Endothelial cell (in vitro differentiated cells): ENCODE results near the gene CXorf58. TPM values are rescaled to one million over a fixed set of nuclear protein-coding genes. Genes with fewer than 3 reads are reported as not detected.

Source experiments
- DNase-seq: peaks from one replicate; pipeline ENCODE4 v3.0.0; 2021; ENCODE audit warnings: low spot score
- H3K27ac Mint-ChIP-seq: one replicate; pipeline ENCODE4 v1.8.0; 2021; ENCODE audit warnings: mixed read lengths, inconsistent platforms; ENCODE audit not compliant: unreplicated experiment
- H3K27me3 Mint-ChIP-seq: one replicate; pipeline ENCODE4 v1.8.0; 2021; ENCODE audit warnings: mild to moderate bottlenecking, moderate library complexity, mixed read lengths, inconsistent platforms; ENCODE audit not compliant: unreplicated experiment
- H3K36me3 Mint-ChIP-seq: one replicate; pipeline ENCODE4 v1.8.0; 2021; ENCODE audit warnings: mild to moderate bottlenecking, low read depth, mixed read lengths, inconsistent platforms; ENCODE audit not compliant: unreplicated experiment
- H3K4me1 Mint-ChIP-seq: one replicate; pipeline ENCODE4 v1.8.0; 2021; ENCODE audit warnings: mild to moderate bottlenecking, mixed read lengths, inconsistent platforms; ENCODE audit not compliant: unreplicated experiment
- H3K4me3 Mint-ChIP-seq: one replicate; pipeline ENCODE4 v1.8.0; 2021; ENCODE audit warnings: mild to moderate bottlenecking, mixed read lengths, inconsistent platforms; ENCODE audit not compliant: unreplicated experiment
- H3K9me3 Mint-ChIP-seq: one replicate; pipeline ENCODE4 v1.8.0; 2021; ENCODE audit warnings: mixed read lengths, inconsistent platforms; ENCODE audit not compliant: unreplicated experiment
- total RNA-seq: library from RNA; stranded (reverse); fragmentation: NEBNext Ultra II Directional; extraction: Animal tissue kit (Norgen Biotek cat#: 25700); gene quantifications from one replicate; pipeline ENCODE4 v1.2.1, GENCODE V29; 2021; ENCODE audit not compliant: unreplicated experiment
- TF ChIP-seq, protein P1 (sequence below): fragments of 200-600 bp; sonication (generic); IDR thresholded peaks from one replicate; pipeline ENCODE4 v1.5.0; 2021; ENCODE audit warnings: antibody characterized with exemption; ENCODE audit not compliant: unreplicated experiment

CXorf58 gene
- total RNA-seq, 1 donor from 2014 or later, result not detected

DNA sequence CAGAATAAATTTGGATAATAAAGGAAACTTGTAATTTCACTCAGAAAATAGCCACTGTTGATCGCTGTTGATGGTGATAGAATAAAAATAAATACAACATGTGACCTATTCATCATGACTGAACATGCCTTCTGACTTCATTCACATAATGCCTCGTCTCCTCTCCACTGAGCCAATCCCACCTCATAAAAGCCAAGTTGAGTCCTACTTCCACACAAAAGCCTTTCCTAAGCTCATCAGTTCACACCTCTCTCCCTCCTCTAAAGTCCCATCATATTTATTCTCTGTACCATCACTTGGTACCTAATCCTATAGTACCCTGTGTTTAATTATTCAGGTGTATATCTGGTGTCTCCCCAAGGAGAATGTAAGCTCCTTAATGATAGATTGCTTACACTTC, 37.8 kb upstream of the CXorf58 start:
- TF ChIP-seq, protein P1, sequence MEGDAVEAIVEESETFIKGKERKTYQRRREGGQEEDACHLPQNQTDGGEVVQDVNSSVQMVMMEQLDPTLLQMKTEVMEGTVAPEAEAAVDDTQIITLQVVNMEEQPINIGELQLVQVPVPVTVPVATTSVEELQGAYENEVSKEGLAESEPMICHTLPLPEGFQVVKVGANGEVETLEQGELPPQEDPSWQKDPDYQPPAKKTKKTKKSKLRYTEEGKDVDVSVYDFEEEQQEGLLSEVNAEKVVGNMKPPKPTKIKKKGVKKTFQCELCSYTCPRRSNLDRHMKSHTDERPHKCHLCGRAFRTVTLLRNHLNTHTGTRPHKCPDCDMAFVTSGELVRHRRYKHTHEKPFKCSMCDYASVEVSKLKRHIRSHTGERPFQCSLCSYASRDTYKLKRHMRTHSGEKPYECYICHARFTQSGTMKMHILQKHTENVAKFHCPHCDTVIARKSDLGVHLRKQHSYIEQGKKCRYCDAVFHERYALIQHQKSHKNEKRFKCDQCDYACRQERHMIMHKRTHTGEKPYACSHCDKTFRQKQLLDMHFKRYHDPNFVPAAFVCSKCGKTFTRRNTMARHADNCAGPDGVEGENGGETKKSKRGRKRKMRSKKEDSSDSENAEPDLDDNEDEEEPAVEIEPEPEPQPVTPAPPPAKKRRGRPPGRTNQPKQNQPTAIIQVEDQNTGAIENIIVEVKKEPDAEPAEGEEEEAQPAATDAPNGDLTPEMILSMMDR, result no peak
- H3K4me3 Mint-ChIP-seq, result no peak overlapping the region
- no peak for DNase-seq
- no peaks in the 10 kb centered on the region for H3K9me3 Mint-ChIP-seq
- H3K36me3 Mint-ChIP-seq, result no peaks in the 10 kb centered on the region
- no peaks in the 10 kb centered on the region for H3K27me3 Mint-ChIP-seq
- H3K4me1 Mint-ChIP-seq, result peaks cover 4% of the 10 kb centered on the region
- H3K27ac Mint-ChIP-seq, result no peak overlapping the region

GRCh38 chrX:23871905-23872546, 35.8 kb upstream of the CXorf58 start:
- H3K4me1 Mint-ChIP-seq, result peaks cover 4% of the 10 kb centered on the region
- H3K27ac Mint-ChIP-seq, result no peak overlapping the region
- TF ChIP-seq, protein P1, result no peak

GRCh38 chrX:23879380-23880090, 28.3 kb upstream of the CXorf58 start:
- peaks cover 5% of the 10 kb centered on the region for H3K4me1 Mint-ChIP-seq
- no peaks in the 10 kb centered on the region for H3K9me3 Mint-ChIP-seq
- H3K27ac Mint-ChIP-seq, result no peak overlapping the region
- DNase-seq, result no peak
- TF ChIP-seq, protein P1, result no peak
- no peaks in the 10 kb centered on the region for H3K36me3 Mint-ChIP-seq
- H3K27me3 Mint-ChIP-seq, result no peaks in the 10 kb centered on the region
- no peak overlapping the region for H3K4me3 Mint-ChIP-seq

More at GRCh38 chrX:23871905-23872546, 35.8 kb upstream of the CXorf58 start:
- Mint-ChIP-seq H3K27me3 (no peaks in the 10 kb centered on the region), H3K4me3 (no peak overlapping the region), H3K9me3 (no peaks in the 10 kb centered on the region), H3K36me3 (no peaks in the 10 kb centered on the region)
- no peak for DNase-seq

DNA sequence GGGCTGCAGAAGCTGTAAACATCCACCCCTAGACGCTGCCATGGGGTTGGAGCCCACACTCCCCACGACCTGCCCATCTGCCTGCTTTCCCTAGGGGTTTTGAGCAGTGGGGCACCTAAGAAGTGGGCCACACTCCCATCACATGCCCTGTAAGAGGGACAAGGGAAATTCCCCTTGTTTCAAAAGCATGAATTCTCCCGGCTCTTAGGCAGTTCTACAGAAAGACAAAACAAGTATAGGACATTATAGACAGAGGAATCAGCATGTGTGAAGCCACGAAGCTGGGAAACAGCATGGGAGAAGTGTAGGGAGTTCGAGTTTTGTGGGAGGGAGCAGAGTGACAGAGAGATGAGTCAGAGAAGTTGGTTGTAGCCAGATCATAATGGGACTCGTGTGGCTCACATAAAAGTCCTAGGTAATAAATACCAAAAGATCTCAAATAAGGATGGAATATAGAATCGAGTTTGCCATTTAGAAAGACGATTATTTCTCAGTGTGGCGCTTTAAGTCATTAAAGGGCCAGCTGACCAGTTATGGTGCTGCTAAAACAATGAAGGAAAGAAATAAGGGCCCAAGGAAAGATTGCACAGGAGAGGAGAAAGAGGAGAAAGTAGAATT, 24.0 kb upstream of the CXorf58 start:
- TF ChIP-seq, protein P1, result no peak
- Mint-ChIP-seq H3K9me3 (no peaks in the 10 kb centered on the region), H3K36me3 (no peaks in the 10 kb centered on the region), H3K4me3 (no peak overlapping the region), H3K27me3 (no peaks in the 10 kb centered on the region), H3K4me1 (peaks cover 3% of the 10 kb centered on the region), H3K27ac (no peak overlapping the region)
- DNase-seq, result no peak
